ENCODE data around the gene KIN.

Gene KIN

GRCh38 chr10:7829289-7829834 is 41.6 kb upstream of the KIN start:
- Mint-ChIP-seq H3K36me3 (ENCODE audit: low read depth) (peaks cover 55% of the 10 kb centered on the region), H3K4me3 (no peak overlapping the region)

DNA sequence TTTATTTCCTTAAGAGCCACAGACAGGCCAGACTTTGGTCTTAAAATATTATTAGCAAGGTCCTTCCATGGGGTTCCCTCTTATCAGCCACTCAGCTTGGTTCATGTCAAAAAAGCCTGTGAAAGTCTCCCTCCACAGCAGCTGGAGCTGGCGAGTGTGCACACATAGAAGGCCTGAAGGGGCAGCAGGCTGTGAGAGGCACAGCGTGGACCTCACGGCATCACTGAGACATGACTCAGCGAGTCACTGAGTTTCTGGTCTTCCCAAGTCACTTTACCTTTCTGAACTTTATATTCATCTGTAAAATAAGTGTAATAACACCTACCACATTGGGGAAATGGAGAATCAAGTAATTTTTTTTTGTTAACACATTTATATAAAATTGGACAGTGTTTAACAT is 39.2 kb upstream of the KIN start:
- no peak for DNase-seq
- Mint-ChIP-seq H3K9me3 (peaks cover 11% of the 10 kb centered on the region), H3K4me1 (peaks cover 9% of the 10 kb centered on the region), H3K36me3 (ENCODE audit: low read depth) (peaks cover 55% of the 10 kb centered on the region), H3K4me3 (no peak overlapping the region), H3K27ac (peak overlapping the region; percentile 10), H3K27me3 (ENCODE audit: low read depth, poor library complexity) (no peaks in the 10 kb centered on the region)
- TF ChIP-seq, protein P1, sequence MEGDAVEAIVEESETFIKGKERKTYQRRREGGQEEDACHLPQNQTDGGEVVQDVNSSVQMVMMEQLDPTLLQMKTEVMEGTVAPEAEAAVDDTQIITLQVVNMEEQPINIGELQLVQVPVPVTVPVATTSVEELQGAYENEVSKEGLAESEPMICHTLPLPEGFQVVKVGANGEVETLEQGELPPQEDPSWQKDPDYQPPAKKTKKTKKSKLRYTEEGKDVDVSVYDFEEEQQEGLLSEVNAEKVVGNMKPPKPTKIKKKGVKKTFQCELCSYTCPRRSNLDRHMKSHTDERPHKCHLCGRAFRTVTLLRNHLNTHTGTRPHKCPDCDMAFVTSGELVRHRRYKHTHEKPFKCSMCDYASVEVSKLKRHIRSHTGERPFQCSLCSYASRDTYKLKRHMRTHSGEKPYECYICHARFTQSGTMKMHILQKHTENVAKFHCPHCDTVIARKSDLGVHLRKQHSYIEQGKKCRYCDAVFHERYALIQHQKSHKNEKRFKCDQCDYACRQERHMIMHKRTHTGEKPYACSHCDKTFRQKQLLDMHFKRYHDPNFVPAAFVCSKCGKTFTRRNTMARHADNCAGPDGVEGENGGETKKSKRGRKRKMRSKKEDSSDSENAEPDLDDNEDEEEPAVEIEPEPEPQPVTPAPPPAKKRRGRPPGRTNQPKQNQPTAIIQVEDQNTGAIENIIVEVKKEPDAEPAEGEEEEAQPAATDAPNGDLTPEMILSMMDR (IDR thresholded peaks at IDR 0.05) = no peak

More at GRCh38 chr10:7829289-7829834, 41.6 kb upstream of the KIN start:
- TF ChIP-seq, protein P1 (IDR thresholded peaks at IDR 0.05) = no peak
- Mint-ChIP-seq H3K4me1 (peaks cover 9% of the 10 kb centered on the region), H3K9me3 (peaks cover 11% of the 10 kb centered on the region), H3K27me3 (ENCODE audit: low read depth, poor library complexity) (no peaks in the 10 kb centered on the region), H3K27ac (no peak overlapping the region)
- DNase-seq = no peak

GRCh38 chr10:7824251-7824650 is 36.5 kb upstream of the KIN start:
- Mint-ChIP-seq H3K27ac (no peak overlapping the region), H3K9me3 (peaks cover 8% of the 10 kb centered on the region), H3K4me3 (no peak overlapping the region), H3K4me1 (peaks cover 14% of the 10 kb centered on the region), H3K36me3 (ENCODE audit: low read depth) (peaks cover 37% of the 10 kb centered on the region), H3K27me3 (ENCODE audit: low read depth, poor library complexity) (peaks cover 2% of the 10 kb centered on the region)
- TF ChIP-seq, protein P1 (IDR thresholded peaks at IDR 0.05) = no peak
- no peak for DNase-seq

- H3K4me3 Mint-ChIP-seq = peak overlapping the region; percentile 99
- peak overlapping the region; percentile 92 for H3K27ac Mint-ChIP-seq
- peak; percentile 40 for DNase-seq
- peaks cover under 1% of the 10 kb centered on the region for H3K36me3 Mint-ChIP-seq (ENCODE audit: low read depth)
- H3K9me3 Mint-ChIP-seq = no peaks in the 10 kb centered on the region
- TF ChIP-seq, protein P1 (IDR thresholded peaks at IDR 0.05) = no peak
- H3K27me3 Mint-ChIP-seq (ENCODE audit: low read depth, poor library complexity) = peaks cover 39% of the 10 kb centered on the region
- peaks cover 25% of the 10 kb centered on the region for H3K4me1 Mint-ChIP-seq
Measured at GRCh38 chr10:7819121-7819460, 31.3 kb upstream of the KIN start.

- no peaks in the 10 kb centered on the region for H3K36me3 Mint-ChIP-seq (ENCODE audit: low read depth)
- peak within 1 kb of the TSS; percentile 92 for H3K27ac Mint-ChIP-seq
- H3K4me1 Mint-ChIP-seq = peaks cover 25% of the 10 kb centered on the region
- H3K9me3 Mint-ChIP-seq = no peaks in the 10 kb centered on the region
- H3K4me3 Mint-ChIP-seq = peak within 1 kb of the TSS; percentile 99
- peak; percentile 95 for DNase-seq
- TF ChIP-seq, protein P1 (IDR thresholded peaks at IDR 0.05) = no peak
- H3K27me3 Mint-ChIP-seq (ENCODE audit: low read depth, poor library complexity) = peaks cover 44% of the 10 kb centered on the region
Measured at GRCh38 chr10:7818295-7819120, 30.7 kb upstream of the KIN start, which contains the start of gene TAF3. Gene TAF3, plus strand, starts transcription at chr10:7818505. Its CDS starts 205 bp downstream, at chr10:7818710.

DNA sequence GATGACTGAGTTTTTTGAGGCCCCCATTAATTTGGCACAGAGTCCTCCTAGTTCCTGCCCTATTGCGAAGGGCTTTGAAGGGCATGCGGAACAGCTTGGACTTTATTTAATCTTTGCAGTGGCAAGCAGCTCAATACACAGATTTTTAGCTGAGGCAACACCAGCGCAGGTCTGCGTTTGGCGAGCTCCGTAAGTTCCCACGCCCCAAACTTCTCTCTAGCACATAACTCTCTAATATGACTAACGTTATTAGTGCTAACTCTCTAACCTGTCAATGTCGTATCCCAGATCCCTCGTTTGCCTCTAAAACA is 30.1 kb upstream of the KIN start:
- Mint-ChIP-seq H3K9me3 (no peaks in the 10 kb centered on the region), H3K4me1 (peaks cover 25% of the 10 kb centered on the region), H3K27me3 (ENCODE audit: low read depth, poor library complexity) (peaks cover 50% of the 10 kb centered on the region), H3K36me3 (ENCODE audit: low read depth) (no peaks in the 10 kb centered on the region), H3K27ac (no peak overlapping the region), H3K4me3 (peak overlapping the region; percentile 99)
- TF ChIP-seq, protein P1 (IDR thresholded peaks at IDR 0.05) = no peak
- no peak for DNase-seq
